ENCODE results near the gene AVEN.
"Not testable (repeated sequence)": the region's sequence is repeated elsewhere in the genome, so short reads cannot be mapped to it uniquely, and the experiment has no call there.

AVEN gene, protein sequence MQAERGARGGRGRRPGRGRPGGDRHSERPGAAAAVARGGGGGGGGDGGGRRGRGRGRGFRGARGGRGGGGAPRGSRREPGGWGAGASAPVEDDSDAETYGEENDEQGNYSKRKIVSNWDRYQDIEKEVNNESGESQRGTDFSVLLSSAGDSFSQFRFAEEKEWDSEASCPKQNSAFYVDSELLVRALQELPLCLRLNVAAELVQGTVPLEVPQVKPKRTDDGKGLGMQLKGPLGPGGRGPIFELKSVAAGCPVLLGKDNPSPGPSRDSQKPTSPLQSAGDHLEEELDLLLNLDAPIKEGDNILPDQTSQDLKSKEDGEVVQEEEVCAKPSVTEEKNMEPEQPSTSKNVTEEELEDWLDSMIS

DNA sequence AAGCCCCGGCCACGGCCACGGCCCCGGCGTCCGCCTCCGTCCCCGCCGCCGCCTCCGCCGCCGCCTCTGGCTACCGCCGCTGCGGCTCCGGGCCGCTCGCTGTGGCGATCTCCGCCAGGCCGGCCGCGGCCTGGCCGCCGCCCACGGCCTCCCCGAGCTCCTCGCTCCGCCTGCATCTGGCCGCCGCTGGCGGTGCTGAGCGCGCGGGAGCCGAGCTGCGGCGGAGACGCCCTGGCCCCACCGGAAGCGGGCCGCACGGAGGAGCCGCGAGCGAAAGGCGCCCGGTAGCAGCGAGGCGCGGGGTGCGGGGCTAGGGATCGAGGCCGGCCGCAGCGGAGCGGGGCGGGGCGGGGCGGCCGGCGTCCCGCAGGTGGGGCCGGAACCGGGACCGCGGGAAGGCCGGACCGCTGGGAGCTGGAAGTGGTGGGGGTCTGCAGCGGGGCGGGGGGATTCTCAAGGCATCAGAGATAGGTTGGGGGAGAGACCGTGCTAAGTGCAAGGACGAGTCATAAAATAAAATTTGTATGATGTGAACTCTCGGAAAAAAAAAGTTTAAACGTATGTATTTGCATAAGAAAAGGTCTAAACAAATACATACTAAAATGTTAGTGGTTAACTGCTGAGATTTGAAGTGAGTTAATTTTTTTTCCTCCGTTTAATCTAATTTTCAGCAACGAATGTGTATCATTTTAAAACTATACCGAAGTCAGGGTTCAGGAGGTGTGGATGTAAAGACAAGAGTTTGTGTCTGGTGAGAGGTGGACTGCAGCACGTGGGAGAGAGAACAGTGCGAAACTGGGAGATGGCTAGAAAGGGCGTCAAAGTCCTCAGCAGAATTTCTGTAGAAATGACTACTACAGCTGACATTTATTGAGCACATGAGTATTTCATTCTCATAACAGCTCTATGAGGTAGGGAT is at the start of gene AVEN:
Gene AVEN, minus strand, starts transcription at position 334 of the 919 bp plus-strand sequence. Its CDS starts 158 bp downstream, at position 176.
- peak; percentile 42 to 51 for DNase-seq (ENCODE audit: low read depth in 2 of 2)

DNA sequence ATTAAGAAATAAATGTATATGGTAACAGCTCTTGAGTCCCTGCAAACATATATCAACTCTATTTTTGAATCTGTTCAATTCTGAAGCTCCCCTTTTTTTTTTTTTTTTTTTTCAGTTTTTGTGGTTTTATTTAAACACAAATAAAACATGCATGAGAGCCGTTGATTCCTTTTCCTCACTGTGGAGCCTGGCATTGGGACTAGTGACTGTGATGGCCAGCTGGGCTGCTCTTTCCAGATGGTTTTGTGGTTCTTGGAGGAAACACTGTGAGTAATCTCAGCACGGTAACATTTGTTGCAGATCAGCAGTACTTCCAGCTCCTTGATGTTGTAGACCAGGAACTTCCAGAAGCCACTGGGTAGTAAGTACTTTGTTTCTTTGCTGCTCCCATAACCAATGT is 46.7 kb upstream of the AVEN start:
- DNase-seq (ENCODE audit: low read depth in 2 of 2), result no peak

DNA sequence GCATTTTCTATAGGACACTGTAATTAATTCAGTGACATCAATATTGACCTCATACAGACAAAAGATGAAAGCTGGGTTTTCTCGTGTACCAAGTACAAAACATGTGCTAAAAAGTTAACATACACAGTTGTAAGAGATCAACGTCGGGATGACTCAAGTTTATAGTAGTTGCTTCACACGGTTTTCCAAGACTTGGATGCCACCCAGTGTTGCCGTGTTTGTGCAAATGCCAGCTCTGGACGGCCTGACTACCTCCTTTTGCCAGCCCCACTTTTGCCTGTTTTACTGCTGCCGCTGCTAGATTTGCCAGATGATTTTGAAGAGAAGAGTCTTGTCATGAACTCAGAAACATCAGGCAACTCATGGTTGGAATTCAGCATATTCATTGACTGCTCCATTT is 45.1 kb upstream of the AVEN start:
- DNase-seq (ENCODE audit: low read depth in 2 of 2), result no peak

DNA sequence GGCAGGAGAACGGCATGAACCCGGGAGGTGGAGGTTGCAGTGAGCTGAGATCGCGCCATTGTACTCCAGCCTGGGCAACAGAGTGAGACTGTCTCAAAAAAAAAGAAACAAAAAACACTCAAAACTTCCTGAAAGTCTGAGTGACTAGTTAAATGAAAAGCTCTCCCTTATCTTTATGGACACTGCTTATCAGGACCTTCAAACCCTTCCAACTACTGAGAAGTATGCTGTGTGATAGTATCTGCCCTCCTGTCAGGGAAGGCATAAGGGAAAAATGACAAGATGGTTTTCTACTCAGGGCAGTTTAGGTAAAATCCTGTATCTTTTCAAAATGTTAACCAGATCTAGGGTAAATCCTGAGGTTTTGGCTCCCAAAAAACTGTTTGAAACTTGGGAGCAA is 40.9 kb upstream of the AVEN start:
- DNase-seq (ENCODE audit: low read depth in 2 of 2), result no peak

DNA sequence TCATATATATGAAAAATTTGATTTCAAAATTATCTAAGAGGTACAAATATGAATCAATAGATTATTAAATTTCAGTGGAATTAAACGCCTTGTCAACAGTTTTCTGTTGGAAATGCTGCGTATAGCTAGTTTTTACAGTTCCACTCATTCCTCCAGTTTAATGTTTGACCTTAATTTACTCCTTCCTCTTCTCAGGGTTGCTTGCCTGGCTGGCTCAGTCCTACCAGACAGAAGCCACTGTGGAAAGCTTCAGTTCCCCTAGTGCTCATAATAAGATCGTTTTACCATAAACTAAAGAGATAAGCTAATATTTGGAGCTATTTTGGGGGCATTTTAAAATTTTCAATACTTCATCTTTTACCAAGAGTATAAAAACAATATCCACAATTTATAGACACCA is 39.9 kb upstream of the AVEN start:
- DNase-seq (ENCODE audit: low read depth in 2 of 2), result no peak

DNA sequence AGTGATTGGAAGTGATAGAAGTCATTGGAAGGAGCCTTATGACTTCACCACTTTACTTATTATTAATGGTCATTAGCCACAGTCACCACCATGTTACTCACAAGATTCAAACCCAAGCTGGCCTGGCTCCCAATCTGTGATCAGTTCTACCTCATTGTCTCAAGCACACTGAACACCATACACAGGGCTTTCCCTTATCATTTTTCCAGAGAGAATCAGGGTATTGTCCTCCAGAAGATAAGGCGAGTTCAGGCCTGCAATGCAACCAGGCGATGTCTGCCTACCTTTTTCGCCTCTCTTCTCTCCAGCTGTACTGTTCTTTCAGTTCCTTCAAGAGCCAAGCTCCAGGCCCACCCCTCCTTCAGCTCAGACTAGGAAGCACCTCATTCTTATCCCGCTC is 37.8 kb upstream of the AVEN start:
- DNase-seq (ENCODE audit: low read depth in 2 of 2), result no peak

DNA sequence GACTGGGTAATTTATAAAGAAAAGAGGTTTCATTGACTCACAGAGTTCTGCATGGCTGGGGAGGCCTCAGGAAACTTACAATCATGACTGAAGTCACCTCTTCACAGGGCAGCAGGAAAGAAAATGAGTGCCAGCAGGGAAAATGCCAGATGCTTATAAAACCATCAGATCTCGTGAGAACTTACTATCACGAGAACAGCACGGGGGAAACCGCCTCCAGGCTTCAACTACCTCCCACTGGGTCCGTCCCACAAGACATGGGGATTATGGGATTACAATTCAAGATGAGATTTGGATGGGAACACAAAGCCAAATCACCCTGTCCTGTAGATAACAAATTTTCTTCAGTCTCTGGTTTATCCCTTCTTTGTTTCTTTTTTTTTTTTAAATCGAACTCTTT is 31.0 kb upstream of the AVEN start:
- no peak for DNase-seq (ENCODE audit: low read depth in 2 of 2)

DNA sequence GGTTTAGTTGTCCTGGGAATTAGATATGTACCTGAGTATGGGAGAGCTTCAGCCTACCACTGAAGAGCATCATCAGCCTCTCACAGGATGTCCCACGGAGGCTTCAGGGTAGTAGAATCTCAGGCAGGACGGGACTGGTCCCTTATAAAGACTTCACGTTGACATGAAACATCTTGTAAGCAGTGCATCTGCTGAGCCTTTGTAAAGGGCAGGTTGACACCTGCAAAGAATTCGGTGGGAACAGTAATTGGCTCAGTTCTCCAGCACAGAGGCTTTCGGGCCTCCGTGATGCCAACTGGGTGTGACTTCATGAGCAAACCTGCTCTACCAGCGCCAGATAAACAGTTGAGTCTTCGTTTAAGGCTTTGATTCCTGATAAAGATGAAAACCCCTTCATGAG is 26.9 kb upstream of the AVEN start:
- DNase-seq (ENCODE audit: low read depth in 2 of 2), result no peak

DNA sequence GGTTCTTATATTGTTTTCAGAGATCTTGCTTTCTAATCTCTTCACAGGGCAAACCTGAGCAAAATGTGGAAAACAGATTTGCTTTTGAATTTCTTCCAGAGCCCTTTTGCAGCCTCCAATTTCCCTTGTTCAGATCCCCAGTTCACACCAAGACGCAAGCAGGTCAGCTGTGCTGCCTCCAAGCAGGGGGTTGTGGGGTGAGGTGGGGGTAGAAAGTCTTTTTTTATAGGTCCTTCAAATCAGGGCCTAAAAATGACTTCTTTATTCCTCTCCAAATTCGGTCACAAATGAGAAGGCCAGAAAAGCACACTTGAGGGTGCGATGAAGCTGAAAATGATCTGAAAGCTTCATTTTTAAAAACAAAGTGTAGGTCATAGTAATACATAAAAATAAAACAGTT is 26.3 kb upstream of the AVEN start:
- no peak for DNase-seq (ENCODE audit: low read depth in 2 of 2)

DNA sequence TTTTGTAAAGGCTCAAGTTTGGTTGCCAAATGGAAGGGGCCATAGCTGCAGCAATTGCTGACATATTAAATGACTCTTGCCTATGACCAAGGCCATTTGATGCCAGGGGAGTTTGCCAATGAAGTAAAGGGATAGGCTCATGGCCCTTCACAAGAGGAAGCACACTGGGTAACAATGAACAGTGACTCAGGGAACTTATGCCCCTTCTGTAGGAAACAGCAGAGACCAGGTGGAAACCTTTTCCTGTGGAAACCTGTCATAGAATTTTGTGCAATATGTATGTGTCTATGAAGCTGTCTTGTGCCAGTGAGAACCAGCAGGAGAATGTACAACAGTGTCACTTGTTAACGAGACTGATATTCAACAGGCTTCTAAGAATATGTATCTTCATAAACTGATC is 25.4 kb upstream of the AVEN start:
- no peak for DNase-seq (ENCODE audit: low read depth in 2 of 2)

DNA sequence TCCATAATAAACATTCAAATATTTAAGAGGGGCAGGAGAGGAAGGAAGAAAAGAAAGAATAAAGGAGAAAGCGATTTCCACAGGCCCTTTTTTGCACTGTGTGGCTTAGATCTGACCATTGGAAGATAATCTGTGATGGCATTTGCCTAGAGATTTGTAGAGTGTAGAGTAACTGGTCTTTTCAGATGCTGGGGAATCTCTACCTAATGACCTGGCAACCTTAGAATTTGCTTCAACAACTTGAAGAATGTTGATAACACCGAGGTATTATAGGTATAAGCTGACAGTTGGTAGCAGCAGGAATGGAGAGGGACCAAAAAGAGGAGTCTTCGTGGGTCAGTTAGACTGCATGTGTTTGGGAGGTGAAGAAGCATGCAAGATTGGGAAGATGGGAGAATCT is 20.9 kb upstream of the AVEN start:
- no peak for DNase-seq (ENCODE audit: low read depth in 2 of 2)

DNA sequence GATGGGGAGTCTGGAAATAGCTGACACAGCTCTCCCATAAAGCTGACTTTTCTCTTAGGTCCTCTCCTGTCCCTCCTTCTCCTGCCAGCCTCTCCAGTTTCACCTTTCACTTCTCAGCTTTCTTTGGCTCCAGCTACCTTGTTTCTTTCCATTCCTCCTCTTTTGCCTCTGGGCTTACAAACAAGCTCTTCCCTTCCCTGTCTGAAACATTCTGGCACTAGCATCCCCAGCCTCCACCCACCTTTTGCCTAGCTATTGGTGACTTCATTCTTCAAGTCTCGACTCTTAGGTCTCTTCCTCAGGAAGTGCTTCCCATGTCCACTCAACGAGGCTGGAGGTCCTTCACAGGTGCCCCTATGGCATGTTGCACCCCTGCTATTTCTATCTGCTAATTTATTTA is 20.5 kb upstream of the AVEN start:
- DNase-seq (ENCODE audit: low read depth in 2 of 2), result no peak

DNA sequence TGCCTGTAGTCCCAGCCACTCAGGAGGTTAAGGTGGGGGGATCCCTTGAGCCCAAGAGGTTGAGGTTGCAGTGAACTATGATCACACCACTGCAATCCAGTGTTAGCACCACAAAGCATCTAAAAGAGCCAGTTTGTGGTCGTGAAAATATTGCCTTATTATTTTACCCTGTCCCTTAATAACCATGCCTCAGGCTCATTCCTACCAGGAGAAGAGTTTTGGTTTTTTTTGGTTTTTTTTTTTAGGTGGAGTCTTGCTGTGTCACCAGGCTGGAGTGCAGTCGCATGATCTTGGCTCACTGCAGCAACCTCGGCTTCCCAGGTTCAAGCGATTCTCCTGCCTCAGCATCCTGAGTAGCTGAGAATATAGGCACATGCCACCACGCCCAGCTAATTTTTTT is 17.9 kb upstream of the AVEN start:
- no peak for DNase-seq (ENCODE audit: low read depth in 2 of 2)

DNA sequence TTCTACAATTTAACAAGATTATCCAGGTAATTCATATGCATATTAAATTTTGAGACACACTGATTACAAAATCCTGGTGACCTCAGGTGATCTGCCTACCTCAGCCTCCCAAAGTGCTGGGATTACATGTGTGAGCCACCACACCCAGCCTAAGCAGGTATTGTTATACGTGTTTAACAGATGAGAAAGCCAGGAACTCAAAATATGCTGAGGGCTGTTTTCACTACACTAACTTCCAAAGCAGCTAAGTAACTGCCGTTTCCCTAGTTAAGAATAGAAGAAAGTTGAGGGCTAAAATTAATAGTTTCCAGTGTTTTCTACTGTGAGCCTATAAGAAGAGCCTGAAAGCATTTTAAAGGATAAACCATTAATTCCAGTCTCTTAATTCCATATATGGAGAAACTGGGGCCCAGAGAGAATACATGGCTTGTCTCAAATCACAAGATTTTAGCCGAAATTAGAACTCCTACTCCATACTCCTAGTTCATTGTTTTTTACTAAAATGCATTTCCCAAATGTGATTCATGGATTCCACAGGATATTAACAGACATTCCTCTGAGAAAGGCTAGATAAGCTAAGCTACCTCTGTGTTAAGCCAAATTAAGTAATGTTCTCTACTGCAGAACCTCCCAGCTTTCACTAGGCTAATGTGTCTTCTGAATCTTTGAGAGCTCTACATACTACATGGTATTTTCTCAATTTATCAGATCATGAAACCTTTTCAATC is 17.0 kb upstream of the AVEN start:
- no peak for DNase-seq (ENCODE audit: low read depth in 2 of 2)

DNA sequence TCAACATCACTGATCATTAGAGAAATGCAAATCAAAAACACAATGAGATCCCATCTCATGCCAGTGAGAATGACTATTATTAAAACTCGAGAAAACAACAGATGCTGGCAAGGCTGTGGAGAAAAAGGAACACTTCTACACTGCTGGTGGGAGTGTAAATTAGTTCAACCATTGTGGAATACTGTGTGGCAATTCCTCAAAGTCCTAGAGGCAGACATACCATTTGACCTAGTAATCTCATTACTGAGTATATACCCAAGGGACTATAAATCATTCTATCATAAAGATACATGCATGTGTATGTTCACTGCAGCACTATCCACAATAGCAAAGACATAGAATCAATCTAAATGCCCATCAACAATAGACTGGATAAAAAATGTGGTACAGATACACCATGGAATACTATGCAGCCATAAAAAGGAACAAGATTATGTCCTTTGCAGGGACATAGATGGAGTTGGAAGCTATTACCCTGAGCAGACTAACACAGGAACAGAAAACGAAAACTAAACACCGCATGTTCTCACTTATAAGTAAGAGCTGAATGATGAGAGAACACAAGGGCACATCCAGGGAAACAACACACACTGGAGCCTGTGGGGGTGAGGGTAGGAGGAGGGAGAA is 15.2 kb upstream of the AVEN start:
- no peak for DNase-seq (ENCODE audit: low read depth in 2 of 2)

DNA sequence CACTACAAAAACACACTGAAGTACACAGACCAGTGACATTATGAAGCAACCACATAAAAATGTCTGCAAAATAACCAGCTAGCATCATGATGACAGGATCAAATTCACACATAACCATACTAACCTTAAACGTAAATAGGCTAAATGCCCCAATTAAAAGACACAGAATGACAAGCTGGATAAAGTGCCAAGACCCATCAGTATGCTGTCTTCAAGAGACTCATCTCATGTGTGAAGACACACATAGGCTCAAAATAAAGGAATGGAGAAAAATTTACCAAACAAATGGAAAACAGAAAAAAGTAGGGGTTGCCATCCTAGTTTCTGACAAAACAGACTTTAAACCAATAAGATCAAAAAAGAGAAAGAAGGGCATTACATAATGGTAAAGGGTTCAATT is 11.4 kb upstream of the AVEN start:
- not testable (repeated sequence) for DNase-seq (ENCODE audit: low read depth in 2 of 2)

DNA sequence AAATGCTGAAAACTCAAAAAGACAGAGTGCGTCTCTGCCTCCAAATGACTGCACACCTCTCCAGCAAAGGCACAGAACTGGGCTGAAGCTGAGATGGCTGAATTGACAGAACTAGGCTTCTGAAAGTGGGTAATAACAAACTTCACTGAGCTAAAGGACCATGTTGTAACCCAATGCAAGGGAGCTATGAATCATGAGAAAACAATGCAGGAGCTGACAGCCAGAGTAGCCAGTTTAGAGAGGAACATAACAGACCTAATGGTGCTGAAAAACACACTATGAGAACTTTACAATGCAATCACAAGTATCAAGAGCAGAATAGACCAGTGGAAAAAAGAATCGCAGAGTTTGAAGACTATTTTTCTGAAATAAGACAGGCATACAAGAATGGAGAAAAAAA is 10.1 kb upstream of the AVEN start:
- DNase-seq (ENCODE audit: low read depth in 2 of 2), result no peak

DNA sequence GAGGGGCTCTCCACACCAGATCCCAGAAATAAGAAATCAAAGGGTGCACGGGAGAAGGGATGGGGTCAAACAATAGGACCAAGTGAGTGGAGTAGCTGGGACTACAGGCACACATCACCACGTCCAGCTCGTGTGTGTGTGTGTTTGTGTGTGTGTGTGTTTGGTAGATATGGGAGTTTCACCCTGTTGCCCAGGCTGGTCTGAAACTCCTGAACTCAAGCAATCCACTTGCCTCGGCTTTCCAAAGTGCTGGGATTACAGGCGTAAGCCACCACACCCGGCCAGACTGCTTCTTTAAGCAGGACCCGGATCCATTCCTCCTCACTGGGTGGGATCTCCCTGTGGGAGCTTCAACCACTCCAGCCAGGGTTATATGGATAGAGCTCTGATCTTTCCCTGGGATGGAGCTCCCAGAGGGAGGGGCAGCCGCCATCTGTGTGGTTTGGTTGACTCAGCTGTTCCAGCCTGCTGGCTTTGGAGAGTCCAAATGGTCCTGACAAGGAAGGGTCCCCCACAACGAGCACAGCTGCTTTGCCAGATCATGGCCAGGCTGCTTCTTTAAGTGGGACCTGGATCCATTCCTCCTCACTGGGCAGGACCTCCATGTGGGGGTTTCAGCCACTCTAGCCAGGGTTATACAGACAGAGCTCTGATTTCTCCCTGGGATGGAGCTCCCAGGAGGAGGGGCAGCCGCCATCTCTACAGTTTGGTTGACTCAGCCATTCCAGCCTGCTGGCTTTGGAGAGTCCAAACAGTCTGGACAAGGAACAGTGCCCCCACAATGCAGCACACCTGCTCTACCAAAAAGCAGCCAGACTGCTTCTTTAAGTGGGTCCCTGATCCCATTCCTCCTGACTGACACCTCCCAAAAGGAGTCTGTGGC is 9.1 kb upstream of the AVEN start:
- DNase-seq (ENCODE audit: low read depth in 2 of 2), result no peak

DNA sequence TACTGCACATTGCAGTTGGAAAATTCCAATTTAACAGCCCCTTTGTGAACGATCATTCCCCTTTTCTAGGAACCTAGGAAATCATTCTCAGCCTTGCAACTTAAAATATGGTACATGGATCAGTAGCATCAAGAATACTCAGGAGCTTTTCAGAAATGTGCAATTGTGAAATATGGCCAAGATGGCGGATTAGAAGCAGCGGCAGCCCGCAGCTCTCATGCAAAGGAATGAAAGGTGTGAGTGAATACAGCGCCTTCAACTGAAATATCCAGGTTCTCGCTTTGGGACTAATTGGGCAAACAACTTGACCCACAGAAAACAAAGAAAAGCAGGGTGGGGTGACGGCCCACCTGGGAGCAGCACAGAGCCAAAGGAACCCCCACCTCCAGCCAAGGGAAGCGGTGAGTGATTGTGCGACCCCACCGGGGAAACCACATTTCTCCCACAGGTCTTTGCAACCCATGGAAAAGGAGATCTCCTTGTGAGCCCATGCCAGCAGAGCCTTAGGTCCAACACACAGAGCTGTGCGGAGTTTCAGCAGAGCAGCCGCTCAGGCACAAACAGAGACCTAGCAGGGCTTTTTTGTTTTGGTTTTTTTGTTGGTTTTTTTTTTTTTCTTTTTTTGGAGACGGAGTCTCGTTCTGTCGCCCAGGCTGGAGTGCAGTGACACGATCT is 7.6 kb upstream of the AVEN start:
- DNase-seq (ENCODE audit: low read depth in 2 of 2), result no peak

DNA sequence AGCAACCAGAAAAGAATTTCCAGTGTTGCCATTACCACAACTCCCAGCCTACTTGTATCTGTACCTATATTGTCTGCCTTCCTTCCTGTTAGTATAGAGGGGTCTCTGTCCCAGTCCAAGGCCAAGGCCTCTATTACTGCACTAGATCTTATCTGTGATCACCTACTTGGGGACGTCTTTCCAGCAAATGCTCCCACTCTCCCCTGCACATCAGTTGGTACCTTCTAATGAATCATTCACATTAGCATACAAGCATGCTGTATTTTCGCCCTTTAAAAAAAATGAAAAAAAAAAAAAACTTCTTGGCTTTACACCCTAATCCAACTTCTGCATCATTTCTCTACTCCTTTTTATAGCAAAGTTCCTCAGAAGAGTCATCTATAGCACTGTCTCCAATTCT is 4.8 kb upstream of the AVEN start:
- no peak for DNase-seq (ENCODE audit: low read depth in 2 of 2)

Measured in stimulated activated CD8-positive, alpha-beta memory T cell treated with anti-CD3 and anti-CD28 coated beads, Interleukin-15, amount 100 ng/mL, for 48 hours (primary cell).